DOHH2 (cell line): ENCODE measurements around the gene KIF2C.

Experiments
- H3F3A ChIP-seq: fragments of 200-600 bp; sonication (generic), shearing (Covaris generic); 2 replicates; pipeline ENCODE4 v1.6.0; 2016; ENCODE audit warnings: antibody characterized with exemption, mild to moderate bottlenecking; ENCODE audit not compliant: control insufficient read depth, insufficient read depth
- H3K27ac ChIP-seq: fragments of 200-600 bp; sonication (generic); 2 replicates; pipeline ENCODE4 v1.5.1; 2014; ENCODE audit warnings: low read depth, mild to moderate bottlenecking, low read length, moderate library complexity
- H3K27me3 ChIP-seq: fragments of 200-600 bp; sonication (generic); 2 replicates; pipeline ENCODE4 v1.6.1; 2014; ENCODE audit warnings: mild to moderate bottlenecking, low read length, mixed read lengths; ENCODE audit not compliant: control insufficient read depth
- H3K36me3 ChIP-seq: fragments of 200-600 bp; sonication (generic); 2 replicates; pipeline ENCODE4 v1.6.1; 2014; ENCODE audit warnings: mild to moderate bottlenecking, low read length, moderate library complexity, mixed read lengths; ENCODE audit not compliant: control insufficient read depth
- H3K4me1 ChIP-seq: fragments of 200-600 bp; sonication (generic); 2 replicates; pipeline ENCODE4 v1.6.1; 2014; ENCODE audit warnings: mild to moderate bottlenecking, low read length, mixed read lengths; ENCODE audit not compliant: control insufficient read depth
- H3K4me2 ChIP-seq: fragments of 200-600 bp; sonication (generic); 2 replicates; pipeline ENCODE4 v1.6.0; 2014; ENCODE audit warnings: mild to moderate bottlenecking, low read length, moderate library complexity
- H3K4me3 ChIP-seq: fragments of 200-600 bp; sonication (generic); 2 replicates; pipeline ENCODE4 v1.5.1; 2014; ENCODE audit warnings: mild to moderate bottlenecking, low read length, mixed read lengths
- H3K79me2 ChIP-seq: fragments of 200-600 bp; sonication (generic); 2 replicates; pipeline ENCODE4 v1.6.1; 2014; ENCODE audit warnings: mild to moderate bottlenecking, low read length, mixed read lengths; ENCODE audit not compliant: control insufficient read depth
- H3K9me2 ChIP-seq: fragments of 200-600 bp; sonication (generic); replicated peaks from 2 replicates; pipeline ENCODE4 v1.6.1; 2014; ENCODE audit warnings: mild to moderate bottlenecking, low read length, mixed read lengths; ENCODE audit not compliant: control insufficient read depth
- H3K9me3 ChIP-seq: fragments of 200-600 bp; sonication (generic); 2 replicates; pipeline ENCODE4 v1.6.1; 2014; ENCODE audit warnings: antibody characterized with exemption, low read length, mixed read lengths; ENCODE audit not compliant: control insufficient read depth, insufficient read depth
- H4K20me1 ChIP-seq: fragments of 200-600 bp; sonication (generic); 2 replicates; pipeline ENCODE4 v1.6.0; 2014; ENCODE audit warnings: low read depth, mild to moderate bottlenecking, antibody characterized with exemption, low read length, moderate library complexity; ENCODE audit not compliant: control insufficient read depth, insufficient read depth
- EZH2phosphoT487 ChIP-seq: fragments of 200-600 bp; sonication (generic); IDR thresholded peaks from 2 replicates; pipeline ENCODE4 v1.6.1; 2017; ENCODE audit warnings: borderline replicate concordance, mild to moderate bottlenecking, antibody characterized with exemption, low read length, moderate library complexity, mixed read lengths
- TF ChIP-seq, protein P1 (sequence below): fragments of 200-600 bp; sonication (generic); IDR thresholded peaks from one replicate; pipeline ENCODE4 v1.5.1; 2014; ENCODE audit warnings: antibody characterized with exemption, mild to moderate bottlenecking, low read depth, low read length; ENCODE audit not compliant: poor library complexity, severe bottlenecking

Gene KIF2C

DNA sequence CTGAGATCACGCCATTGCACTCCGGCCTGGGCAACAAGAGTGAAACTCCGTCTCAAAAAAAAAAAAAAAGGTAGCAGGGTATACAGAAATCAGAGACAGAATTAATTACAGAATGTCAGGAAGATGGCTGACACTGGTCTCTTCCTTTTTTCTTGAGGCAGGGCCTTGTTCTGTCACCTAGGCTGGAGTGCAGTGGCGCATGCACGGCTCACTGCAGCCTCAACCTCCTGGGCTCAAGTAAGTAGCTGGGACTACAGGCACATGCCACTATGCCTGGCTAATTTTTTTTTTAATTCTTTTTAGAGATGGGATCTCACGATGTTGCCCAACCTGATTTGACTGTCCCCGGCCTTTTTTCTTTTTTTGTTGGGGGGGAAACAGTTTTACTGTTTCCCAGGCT, 25.1 kb upstream of the KIF2C start:
- TF ChIP-seq, protein P1, sequence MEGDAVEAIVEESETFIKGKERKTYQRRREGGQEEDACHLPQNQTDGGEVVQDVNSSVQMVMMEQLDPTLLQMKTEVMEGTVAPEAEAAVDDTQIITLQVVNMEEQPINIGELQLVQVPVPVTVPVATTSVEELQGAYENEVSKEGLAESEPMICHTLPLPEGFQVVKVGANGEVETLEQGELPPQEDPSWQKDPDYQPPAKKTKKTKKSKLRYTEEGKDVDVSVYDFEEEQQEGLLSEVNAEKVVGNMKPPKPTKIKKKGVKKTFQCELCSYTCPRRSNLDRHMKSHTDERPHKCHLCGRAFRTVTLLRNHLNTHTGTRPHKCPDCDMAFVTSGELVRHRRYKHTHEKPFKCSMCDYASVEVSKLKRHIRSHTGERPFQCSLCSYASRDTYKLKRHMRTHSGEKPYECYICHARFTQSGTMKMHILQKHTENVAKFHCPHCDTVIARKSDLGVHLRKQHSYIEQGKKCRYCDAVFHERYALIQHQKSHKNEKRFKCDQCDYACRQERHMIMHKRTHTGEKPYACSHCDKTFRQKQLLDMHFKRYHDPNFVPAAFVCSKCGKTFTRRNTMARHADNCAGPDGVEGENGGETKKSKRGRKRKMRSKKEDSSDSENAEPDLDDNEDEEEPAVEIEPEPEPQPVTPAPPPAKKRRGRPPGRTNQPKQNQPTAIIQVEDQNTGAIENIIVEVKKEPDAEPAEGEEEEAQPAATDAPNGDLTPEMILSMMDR, result no peak
- TF ChIP-seq EZH2phosphoT487, result no peak
- H3K4me3 ChIP-seq, result peak overlapping the region; percentile 56
- no peaks in the 10 kb centered on the region for H3K36me3 ChIP-seq
- H3K27ac ChIP-seq, result peak overlapping the region; percentile 99
- H3K79me2 ChIP-seq, result no peaks in the 10 kb centered on the region
- H3K4me1 ChIP-seq, result peaks cover 78% of the 10 kb centered on the region
- no peaks in the 10 kb centered on the region for H3K27me3 ChIP-seq
- peak overlapping the region; percentile 76 for H3K4me2 ChIP-seq
- no peaks in the 10 kb centered on the region for H3K9me2 ChIP-seq
- H3K9me3 ChIP-seq, result no peaks in the 10 kb centered on the region
- H3F3A ChIP-seq, result peaks cover 44% of the 10 kb centered on the region
- H4K20me1 ChIP-seq, result no peaks in the 10 kb centered on the region

DNA sequence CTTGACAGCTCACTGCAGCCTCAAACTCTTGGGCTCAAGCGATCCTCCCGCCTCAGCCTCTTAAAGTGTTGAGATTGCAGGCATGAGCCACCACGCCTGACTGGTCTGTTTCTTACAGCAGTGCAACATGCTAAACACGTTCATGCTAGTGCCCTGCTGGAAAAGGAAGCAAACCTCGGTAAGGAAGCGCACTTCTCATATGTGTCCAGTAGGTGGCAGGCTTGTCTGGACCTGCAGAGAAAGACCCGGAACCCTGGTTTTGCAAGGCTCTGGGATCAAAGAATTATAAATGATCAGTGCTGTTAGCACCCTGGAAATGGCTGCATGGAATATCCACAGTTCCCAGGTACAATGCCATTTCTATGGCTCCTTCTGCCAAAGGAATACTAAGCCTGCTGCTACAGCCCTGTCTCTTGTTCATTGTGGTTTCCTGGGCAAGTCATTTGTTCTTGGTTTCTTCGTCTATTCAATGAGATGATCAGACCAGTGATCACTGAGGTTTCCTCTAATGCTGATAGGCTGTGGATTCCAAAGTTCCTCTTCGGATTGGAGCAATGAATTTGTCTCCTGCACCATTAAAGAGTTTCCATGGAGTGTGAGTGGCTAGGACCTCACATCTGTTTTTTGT, 24.6 kb upstream of the KIF2C start:
- H3K27ac ChIP-seq, result peak overlapping the region; percentile 99
- H3K4me1 ChIP-seq, result peaks cover 82% of the 10 kb centered on the region
- peaks cover 42% of the 10 kb centered on the region for H3F3A ChIP-seq
- no peaks in the 10 kb centered on the region for H3K36me3 ChIP-seq
- TF ChIP-seq, protein P1, result peak; percentile 92
- TF ChIP-seq EZH2phosphoT487, result no peak
- H3K9me3 ChIP-seq, result no peaks in the 10 kb centered on the region
- H3K4me2 ChIP-seq, result peak overlapping the region; percentile 76
- H4K20me1 ChIP-seq, result no peaks in the 10 kb centered on the region
- no peaks in the 10 kb centered on the region for H3K9me2 ChIP-seq
- no peaks in the 10 kb centered on the region for H3K79me2 ChIP-seq
- H3K27me3 ChIP-seq, result no peaks in the 10 kb centered on the region
- H3K4me3 ChIP-seq, result peak overlapping the region; percentile 56

DNA sequence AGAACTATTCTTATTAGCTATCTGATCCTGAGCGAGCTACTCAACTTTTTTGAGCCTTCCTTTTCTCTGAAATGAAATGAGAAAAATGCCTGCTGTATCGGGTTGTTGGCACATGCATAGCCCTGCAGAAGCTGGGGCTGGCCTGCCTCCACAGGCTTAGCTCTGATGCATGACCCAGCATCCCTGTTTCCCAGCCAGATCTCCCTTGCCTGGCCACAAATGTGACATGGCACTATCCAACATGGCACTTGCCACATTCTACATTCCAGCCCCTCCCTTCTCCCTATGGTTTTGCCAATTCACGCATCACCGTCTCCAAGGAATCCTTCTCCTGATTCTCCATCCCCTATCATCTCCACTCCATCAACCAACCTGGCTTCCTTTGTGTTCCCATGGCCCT, 22.5 kb upstream of the KIF2C start:
- Histone ChIP-seq H3K27ac (no peak overlapping the region), H3F3A (peaks cover 37% of the 10 kb centered on the region), H3K9me2 (no peaks in the 10 kb centered on the region), H3K79me2 (no peaks in the 10 kb centered on the region), H3K9me3 (no peaks in the 10 kb centered on the region), H3K4me3 (no peak overlapping the region), H3K27me3 (no peaks in the 10 kb centered on the region), H3K4me1 (peaks cover 84% of the 10 kb centered on the region), H3K36me3 (no peaks in the 10 kb centered on the region), H4K20me1 (no peaks in the 10 kb centered on the region), H3K4me2 (no peak overlapping the region)
- TF ChIP-seq, protein P1, result no peak
- no peak for TF ChIP-seq EZH2phosphoT487
